Measurements from ENCODE around the gene BSN. TPM values are rescaled to one million over a fixed set of nuclear protein-coding genes. Genes with fewer than 3 reads are reported as not detected.

BSN gene
- total and polyA plus RNA-seq, 2 experiments from 2014 or later = 0.50 to 5.1 TPM

GRCh38 chr3:49657208-49657915, 103.1 kb downstream of the BSN start:
- Histone ChIP-seq H4K20me1 (replicated peaks; ENCODE audit: insufficient read depth) (no peaks in the 10 kb centered on the region), H3K4me3 (no peak overlapping the region), H2AFZ (no peak overlapping the region), H3K4me2 (no peak overlapping the region), H3K27ac (ENCODE audit: low read depth) (no peak overlapping the region), H3K36me3 (ENCODE audit: insufficient read depth) (no peaks in the 10 kb centered on the region), H3F3A (replicated peaks; ENCODE audit: low read depth) (no peaks in the 10 kb centered on the region), H3K9me2 (ENCODE audit: insufficient read depth) (no peaks in the 10 kb centered on the region), H3K4me1 (ENCODE audit: insufficient read depth) (no peaks in the 10 kb centered on the region), H3K79me2 (replicated peaks; ENCODE audit: insufficient read depth) (no peaks in the 10 kb centered on the region), H3K27me3 (ENCODE audit: insufficient read depth) (no peaks in the 10 kb centered on the region)
- Mint-ChIP-seq H3K9me3 (no peaks in the 10 kb centered on the region), H3K36me3 (ENCODE audit: low read depth) (no peaks in the 10 kb centered on the region), H3K27me3 (ENCODE audit: insufficient read depth, low read depth, poor library complexity) (peaks cover 18% of the 10 kb centered on the region), H3K4me1 (no peaks in the 10 kb centered on the region; the same call in 2 of the 3 replicates), H3K27ac (no peak overlapping the region), H3K4me3 (no peak overlapping the region)
- DNase-seq (ENCODE audit: low spot score) (no peak), ATAC-seq (no peak)
- no peak for TF ChIP-seq EZH2phosphoT487 (IDR thresholded peaks at IDR 0.05; ENCODE audit: unreplicated experiment)
- no peak for TF ChIP-seq JUNB (IDR thresholded peaks at IDR 0.05; ENCODE audit: unreplicated experiment)
- TF ChIP-seq, protein P1, sequence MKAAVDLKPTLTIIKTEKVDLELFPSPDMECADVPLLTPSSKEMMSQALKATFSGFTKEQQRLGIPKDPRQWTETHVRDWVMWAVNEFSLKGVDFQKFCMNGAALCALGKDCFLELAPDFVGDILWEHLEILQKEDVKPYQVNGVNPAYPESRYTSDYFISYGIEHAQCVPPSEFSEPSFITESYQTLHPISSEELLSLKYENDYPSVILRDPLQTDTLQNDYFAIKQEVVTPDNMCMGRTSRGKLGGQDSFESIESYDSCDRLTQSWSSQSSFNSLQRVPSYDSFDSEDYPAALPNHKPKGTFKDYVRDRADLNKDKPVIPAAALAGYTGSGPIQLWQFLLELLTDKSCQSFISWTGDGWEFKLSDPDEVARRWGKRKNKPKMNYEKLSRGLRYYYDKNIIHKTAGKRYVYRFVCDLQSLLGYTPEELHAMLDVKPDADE (IDR thresholded peaks at IDR 0.05) = no peak
- TF ChIP-seq STAT1 (IDR thresholded peaks at IDR 0.05; ENCODE audit: unreplicated experiment) = no peak
- TF ChIP-seq, protein P2, sequence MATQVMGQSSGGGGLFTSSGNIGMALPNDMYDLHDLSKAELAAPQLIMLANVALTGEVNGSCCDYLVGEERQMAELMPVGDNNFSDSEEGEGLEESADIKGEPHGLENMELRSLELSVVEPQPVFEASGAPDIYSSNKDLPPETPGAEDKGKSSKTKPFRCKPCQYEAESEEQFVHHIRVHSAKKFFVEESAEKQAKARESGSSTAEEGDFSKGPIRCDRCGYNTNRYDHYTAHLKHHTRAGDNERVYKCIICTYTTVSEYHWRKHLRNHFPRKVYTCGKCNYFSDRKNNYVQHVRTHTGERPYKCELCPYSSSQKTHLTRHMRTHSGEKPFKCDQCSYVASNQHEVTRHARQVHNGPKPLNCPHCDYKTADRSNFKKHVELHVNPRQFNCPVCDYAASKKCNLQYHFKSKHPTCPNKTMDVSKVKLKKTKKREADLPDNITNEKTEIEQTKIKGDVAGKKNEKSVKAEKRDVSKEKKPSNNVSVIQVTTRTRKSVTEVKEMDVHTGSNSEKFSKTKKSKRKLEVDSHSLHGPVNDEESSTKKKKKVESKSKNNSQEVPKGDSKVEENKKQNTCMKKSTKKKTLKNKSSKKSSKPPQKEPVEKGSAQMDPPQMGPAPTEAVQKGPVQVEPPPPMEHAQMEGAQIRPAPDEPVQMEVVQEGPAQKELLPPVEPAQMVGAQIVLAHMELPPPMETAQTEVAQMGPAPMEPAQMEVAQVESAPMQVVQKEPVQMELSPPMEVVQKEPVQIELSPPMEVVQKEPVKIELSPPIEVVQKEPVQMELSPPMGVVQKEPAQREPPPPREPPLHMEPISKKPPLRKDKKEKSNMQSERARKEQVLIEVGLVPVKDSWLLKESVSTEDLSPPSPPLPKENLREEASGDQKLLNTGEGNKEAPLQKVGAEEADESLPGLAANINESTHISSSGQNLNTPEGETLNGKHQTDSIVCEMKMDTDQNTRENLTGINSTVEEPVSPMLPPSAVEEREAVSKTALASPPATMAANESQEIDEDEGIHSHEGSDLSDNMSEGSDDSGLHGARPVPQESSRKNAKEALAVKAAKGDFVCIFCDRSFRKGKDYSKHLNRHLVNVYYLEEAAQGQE (IDR thresholded peaks at IDR 0.05; ENCODE audit: unreplicated experiment) = no peak
- TF ChIP-seq, protein P3, sequence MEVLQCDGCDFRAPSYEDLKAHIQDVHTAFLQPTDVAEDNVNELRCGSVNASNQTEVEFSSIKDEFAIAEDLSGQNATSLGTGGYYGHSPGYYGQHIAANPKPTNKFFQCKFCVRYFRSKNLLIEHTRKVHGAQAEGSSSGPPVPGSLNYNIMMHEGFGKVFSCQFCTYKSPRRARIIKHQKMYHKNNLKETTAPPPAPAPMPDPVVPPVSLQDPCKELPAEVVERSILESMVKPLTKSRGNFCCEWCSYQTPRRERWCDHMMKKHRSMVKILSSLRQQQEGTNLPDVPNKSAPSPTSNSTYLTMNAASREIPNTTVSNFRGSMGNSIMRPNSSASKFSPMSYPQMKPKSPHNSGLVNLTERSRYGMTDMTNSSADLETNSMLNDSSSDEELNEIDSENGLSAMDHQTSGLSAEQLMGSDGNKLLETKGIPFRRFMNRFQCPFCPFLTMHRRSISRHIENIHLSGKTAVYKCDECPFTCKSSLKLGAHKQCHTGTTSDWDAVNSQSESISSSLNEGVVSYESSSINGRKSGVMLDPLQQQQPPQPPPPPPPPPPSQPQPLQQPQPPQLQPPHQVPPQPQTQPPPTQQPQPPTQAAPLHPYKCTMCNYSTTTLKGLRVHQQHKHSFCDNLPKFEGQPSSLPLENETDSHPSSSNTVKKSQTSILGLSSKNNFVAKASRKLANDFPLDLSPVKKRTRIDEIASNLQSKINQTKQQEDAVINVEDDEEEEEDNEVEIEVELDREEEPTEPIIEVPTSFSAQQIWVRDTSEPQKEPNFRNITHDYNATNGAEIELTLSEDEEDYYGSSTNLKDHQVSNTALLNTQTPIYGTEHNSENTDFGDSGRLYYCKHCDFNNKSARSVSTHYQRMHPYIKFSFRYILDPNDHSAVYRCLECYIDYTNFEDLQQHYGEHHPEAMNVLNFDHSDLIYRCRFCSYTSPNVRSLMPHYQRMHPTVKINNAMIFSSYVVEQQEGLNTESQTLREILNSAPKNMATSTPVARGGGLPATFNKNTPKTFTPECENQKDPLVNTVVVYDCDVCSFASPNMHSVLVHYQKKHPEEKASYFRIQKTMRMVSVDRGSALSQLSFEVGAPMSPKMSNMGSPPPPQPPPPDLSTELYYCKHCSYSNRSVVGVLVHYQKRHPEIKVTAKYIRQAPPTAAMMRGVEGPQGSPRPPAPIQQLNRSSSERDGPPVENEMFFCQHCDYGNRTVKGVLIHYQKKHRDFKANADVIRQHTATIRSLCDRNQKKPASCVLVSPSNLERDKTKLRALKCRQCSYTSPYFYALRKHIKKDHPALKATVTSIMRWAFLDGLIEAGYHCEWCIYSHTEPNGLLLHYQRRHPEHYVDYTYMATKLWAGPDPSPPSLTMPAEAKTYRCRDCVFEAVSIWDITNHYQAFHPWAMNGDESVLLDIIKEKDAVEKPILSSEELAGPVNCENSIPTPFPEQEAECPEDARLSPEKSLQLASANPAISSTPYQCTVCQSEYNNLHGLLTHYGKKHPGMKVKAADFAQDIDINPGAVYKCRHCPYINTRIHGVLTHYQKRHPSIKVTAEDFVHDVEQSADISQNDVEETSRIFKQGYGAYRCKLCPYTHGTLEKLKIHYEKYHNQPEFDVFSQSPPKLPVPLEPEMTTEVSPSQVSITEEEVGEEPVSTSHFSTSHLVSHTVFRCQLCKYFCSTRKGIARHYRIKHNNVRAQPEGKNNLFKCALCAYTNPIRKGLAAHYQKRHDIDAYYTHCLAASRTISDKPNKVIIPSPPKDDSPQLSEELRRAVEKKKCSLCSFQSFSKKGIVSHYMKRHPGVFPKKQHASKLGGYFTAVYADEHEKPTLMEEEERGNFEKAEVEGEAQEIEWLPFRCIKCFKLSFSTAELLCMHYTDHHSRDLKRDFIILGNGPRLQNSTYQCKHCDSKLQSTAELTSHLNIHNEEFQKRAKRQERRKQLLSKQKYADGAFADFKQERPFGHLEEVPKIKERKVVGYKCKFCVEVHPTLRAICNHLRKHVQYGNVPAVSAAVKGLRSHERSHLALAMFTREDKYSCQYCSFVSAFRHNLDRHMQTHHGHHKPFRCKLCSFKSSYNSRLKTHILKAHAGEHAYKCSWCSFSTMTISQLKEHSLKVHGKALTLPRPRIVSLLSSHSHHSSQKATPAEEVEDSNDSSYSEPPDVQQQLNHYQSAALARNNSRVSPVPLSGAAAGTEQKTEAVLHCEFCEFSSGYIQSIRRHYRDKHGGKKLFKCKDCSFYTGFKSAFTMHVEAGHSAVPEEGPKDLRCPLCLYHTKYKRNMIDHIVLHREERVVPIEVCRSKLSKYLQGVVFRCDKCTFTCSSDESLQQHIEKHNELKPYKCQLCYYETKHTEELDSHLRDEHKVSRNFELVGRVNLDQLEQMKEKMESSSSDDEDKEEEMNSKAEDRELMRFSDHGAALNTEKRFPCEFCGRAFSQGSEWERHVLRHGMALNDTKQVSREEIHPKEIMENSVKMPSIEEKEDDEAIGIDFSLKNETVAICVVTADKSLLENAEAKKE (CRISPR knock-in tag; IDR thresholded peaks at IDR 0.05) = no peak
- TF ChIP-seq POLR2AphosphoS5 (IDR thresholded peaks at IDR 0.05; ENCODE audit: low read depth) = no peak
- TF ChIP-seq ZNF331 (CRISPR knock-in tag; IDR thresholded peaks at IDR 0.05; ENCODE audit: low read depth) = no peak
